NCI-H526 (cell line): ENCODE data around the gene DPPA2.

Experiments
- DNase-seq, 2 experiments: peaks; one replicate each; lab custom pipeline; 2025; lab: John Stamatoyannopoulos, UW

The DPPA2 gene

GRCh38 chr3:109325109-109325508 is 8.8 kb upstream of the DPPA2 start:
- DNase-seq, result no peak

DNA sequence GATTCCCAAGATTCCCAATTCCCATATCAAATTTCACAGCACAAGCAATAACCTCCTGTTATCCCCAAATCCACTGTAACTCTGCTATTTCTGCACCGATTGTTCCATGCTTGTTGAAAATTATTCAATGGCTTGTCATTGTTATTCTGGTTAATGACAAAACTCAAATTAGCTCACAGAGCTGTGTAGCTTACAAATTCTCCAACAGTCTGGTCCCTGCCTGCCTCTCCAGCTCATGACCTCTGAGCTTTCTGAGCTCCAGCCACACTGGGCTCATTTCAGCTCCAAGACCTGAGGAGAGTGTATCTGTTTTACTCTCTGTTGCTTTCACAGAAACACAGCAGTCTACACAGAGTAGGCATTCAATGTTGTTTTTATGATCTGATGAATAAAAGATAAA is 3.3 kb downstream of the DPPA2 start:
- DNase-seq, result no peak

DNA sequence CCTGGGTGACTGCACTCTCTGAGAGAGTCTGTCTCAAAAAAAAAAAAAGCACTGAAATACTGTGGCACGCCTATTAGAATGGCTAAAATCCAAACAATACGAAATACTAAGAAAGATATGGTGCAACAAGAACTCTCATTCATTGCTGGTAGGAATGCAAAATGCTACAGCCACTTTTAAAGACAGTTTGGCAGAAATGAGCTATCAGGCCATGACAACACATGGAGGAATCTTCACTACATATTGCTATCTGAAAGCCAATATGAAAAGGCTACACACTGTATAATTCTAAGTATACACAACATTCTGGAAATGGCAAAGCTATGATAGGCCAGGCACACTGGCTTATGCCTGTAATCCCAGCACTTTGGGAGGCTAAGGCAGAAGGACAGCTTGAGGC is 18.8 kb downstream of the DPPA2 start:
- no peak for DNase-seq

- DNase-seq, result no peak
These were observed 32.2 kb downstream of the DPPA2 start for GRCh38 chr3:109284071-109284470.

DNA sequence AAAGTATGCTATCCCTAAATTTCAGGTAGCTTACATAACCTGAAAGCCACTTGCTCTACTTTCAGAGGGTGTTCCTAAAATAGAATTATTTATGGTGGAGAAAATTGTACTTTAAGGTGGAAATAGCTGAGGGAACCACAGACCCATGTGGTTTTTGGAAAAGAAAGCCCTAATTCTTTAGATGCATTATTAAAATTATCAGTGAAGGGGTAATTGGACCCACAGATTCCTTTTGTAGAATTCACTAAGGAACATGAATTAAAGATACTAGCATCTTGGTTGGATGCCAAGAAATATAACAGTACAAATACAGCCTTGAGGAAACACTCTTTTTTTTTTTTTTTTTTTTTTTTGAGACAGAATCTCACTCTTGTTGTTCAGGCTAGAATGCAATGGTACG is 37.8 kb downstream of the DPPA2 start:
- DNase-seq, result no peak

DNA sequence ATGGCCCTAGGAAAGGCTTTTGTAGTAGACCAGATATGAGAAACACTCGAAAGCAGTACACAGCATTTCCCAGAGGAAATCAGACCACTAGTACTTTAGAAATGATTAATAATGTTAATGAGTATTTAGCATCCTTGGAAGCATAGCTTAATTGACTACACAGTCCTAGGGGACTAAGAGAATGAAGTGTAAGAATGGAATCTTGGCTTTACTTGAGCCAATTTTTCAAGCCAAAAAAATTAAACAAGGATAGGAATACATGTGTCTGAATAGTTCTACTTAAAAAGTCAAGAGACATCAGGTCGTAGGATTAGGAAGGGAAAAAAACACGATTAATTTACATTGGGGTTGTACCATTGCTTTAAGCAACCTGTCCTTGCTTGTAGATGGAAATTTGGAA is 38.2 kb downstream of the DPPA2 start:
- no peak for DNase-seq

DNA sequence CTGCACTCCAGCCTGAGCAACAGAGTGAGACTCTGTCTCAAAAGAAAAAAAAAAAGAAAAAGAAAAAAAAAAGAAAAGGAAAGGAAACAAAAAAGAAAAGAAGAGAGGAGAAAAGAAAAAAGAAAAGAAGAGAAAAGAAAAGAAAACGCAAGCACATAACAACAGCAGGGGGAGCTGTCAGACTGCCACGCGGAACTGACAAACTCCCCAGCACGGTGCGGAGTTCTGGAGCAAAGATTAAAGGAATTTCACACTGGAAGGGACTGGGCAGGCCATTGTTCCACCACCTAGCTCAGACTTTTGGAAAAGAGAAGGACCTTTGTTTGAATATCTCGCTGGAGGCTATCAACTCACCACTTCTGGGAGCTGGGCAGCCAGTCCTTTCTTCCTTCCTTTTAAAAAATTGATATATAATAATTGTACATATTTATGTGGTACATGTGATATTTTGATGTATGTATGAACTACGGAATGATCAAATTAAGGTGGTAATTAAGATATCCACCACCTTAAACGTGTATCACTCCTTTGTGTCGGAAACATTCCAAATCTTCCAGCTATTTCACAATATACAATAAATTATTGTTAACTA is 40.5 kb downstream of the DPPA2 start:
- DNase-seq, result peak in 1 of 2 experiments; percentile 52

- DNase-seq, result no peak
These were observed 45.5 kb downstream of the DPPA2 start for GRCh38 chr3:109270779-109271178.

- no peak for DNase-seq
These were observed 46.6 kb downstream of the DPPA2 start for GRCh38 chr3:109269577-109270275.

DNA sequence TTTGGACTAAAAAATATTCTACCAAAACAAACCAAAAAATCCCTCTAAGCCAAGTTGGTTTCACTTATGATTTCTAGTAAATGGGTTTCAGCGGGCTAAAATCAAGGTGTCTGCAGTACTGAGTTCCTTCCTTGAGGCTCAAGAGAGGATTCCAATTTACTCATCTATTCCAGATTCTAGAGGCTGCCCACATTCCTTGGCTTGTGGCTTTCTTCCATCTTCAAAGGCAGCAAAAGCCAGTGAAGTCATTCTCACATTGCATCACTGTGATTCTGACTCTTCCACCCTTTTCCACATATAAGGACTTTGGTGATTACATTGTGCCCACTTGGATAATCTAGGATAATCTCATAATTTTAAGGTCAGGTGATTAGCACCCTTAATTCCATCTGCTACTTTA is 48.1 kb downstream of the DPPA2 start:
- DNase-seq, result no peak

DNA sequence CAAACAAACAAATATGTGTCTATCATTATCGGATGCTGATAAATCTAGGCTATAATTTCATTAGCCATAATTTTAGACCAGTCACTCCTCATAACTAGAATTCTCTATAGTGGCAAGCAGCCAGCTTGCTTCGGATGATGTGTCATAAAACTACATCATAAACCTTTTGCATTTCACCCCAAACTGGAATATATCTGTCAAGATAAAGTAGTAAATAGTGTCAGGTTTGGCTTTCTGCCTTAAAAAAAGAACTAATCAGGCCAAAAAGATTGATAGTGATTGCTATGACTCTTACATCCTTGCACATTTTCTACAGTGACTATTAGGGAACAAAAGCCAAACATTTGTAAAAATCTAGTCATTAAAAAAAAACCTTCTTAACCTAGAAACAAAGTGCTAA is 51.0 kb downstream of the DPPA2 start:
- no peak for DNase-seq

DNA sequence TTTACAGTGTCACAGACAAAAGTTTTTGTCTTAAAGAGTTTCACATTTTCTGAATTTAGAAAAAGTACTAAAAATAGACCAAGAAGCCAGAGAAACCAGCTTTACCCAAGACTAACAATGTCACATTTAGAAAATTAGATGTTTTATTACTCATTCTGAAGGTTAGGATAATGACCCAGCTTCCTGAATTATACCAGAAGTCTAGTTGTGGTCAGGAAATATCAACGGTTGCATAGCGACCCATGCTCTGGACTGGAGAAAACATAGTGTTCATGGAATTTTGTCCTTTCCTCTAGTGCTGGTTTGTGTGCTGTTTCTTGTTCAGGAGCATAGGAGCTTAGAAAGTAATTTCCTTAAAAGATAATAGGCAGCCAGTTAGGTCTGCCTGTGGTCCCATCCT is 59.0 kb downstream of the DPPA2 start:
- no peak for DNase-seq

DNA sequence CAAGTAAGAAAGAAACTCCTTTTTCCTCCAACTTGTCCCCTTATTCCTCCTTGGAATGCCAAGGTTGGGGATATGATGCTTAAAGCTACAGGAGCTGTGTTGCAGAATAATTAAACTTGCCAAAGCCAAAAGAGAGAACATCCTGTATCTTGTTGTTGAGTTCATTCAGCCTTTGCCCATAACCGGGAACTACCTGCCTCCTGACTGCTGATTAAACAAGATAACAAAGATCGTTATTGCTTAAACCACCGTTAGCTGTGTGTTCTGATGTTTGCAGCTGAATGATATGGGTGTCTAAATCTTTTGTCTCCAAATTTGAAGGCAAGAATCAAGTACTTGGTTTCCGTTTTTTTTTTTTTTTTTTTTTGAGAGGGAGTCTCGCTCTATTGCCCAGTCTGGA is 61.5 kb downstream of the DPPA2 start:
- no peak for DNase-seq

- no peak for DNase-seq
These were observed 63.7 kb downstream of the DPPA2 start for GRCh38 chr3:109252641-109253040.
